NCI-H2081 treated with DMSO at 0.1 percent for 48 hours (cell line): ENCODE measurements around the gene KCNH6.

Experiments
- DNase-seq: peaks from one replicate; lab custom pipeline; 2025; lab: John Stamatoyannopoulos, UW

KCNH6 gene, protein sequence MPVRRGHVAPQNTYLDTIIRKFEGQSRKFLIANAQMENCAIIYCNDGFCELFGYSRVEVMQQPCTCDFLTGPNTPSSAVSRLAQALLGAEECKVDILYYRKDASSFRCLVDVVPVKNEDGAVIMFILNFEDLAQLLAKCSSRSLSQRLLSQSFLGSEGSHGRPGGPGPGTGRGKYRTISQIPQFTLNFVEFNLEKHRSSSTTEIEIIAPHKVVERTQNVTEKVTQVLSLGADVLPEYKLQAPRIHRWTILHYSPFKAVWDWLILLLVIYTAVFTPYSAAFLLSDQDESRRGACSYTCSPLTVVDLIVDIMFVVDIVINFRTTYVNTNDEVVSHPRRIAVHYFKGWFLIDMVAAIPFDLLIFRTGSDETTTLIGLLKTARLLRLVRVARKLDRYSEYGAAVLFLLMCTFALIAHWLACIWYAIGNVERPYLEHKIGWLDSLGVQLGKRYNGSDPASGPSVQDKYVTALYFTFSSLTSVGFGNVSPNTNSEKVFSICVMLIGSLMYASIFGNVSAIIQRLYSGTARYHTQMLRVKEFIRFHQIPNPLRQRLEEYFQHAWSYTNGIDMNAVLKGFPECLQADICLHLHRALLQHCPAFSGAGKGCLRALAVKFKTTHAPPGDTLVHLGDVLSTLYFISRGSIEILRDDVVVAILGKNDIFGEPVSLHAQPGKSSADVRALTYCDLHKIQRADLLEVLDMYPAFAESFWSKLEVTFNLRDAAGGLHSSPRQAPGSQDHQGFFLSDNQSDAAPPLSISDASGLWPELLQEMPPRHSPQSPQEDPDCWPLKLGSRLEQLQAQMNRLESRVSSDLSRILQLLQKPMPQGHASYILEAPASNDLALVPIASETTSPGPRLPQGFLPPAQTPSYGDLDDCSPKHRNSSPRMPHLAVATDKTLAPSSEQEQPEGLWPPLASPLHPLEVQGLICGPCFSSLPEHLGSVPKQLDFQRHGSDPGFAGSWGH

GRCh38 chr17:63523253-63523855 lies at the start of gene KCNH6:
TSS of gene KCNH6 (plus strand) at chr17:63523358. CDS start at chr17:63523414, 56 bp downstream.
- DNase-seq = no peak

DNA sequence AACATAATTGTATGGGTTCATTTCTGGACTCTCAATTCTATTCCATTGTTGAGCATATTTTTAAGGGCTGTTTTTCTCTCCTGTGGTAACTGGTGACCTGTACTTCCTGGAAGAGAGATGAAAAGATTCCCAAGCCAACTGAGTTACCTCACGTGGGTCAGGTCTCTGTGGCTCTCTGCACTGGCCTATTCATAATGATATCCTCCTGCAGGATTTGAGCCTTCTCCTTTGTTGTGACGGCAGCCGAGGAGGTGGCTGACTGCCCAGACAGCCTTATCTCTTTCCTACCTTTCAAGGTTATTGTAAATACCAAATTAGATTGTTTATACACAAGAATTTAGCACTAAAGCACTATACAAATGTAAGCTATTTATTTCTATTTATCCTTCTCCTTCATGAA lies 49.0 kb upstream of the KCNH6 start:
- DNase-seq = no peak

DNA sequence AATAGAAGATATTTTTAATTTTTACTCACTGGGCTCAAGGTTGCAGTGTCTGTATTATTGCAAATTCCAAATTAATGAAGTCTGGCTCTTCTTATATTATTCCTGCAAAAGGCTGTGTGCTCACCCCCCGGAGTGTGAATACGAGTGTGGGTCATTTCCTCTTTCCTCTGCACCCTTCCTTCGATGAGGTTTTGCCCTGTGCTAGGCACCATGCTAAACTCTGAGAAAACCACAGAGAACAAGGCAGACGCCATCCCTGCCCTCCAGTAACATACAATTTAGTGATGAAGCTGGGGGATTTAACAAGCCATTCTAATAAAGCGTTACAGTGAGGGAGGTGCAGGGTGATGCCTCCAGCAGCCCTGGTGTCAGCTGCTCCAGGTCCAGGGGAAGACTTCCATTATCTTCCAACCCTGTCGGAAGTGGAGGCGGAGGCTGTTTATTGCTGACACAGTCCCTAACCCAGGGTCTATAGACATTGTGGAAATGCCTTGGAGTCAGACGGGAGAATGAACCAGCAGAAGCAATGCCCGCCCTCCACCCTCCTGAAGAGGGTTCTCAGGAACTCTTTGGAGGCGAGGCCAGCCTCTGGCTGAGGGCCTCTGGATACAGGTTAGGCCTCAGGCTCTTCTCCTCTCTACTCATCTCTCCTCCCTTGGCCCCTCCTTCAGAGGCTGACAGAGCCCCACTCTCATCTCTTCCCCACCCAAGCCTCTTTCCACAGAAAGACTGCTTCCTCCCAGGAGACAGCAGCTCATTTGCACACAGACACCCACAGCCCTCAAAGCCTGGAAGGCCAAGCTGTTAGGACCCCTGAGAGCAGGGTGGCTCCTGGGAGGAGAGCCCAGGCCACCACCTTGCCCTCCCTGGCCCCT lies 48.3 kb upstream of the KCNH6 start:
- no peak for DNase-seq

DNA sequence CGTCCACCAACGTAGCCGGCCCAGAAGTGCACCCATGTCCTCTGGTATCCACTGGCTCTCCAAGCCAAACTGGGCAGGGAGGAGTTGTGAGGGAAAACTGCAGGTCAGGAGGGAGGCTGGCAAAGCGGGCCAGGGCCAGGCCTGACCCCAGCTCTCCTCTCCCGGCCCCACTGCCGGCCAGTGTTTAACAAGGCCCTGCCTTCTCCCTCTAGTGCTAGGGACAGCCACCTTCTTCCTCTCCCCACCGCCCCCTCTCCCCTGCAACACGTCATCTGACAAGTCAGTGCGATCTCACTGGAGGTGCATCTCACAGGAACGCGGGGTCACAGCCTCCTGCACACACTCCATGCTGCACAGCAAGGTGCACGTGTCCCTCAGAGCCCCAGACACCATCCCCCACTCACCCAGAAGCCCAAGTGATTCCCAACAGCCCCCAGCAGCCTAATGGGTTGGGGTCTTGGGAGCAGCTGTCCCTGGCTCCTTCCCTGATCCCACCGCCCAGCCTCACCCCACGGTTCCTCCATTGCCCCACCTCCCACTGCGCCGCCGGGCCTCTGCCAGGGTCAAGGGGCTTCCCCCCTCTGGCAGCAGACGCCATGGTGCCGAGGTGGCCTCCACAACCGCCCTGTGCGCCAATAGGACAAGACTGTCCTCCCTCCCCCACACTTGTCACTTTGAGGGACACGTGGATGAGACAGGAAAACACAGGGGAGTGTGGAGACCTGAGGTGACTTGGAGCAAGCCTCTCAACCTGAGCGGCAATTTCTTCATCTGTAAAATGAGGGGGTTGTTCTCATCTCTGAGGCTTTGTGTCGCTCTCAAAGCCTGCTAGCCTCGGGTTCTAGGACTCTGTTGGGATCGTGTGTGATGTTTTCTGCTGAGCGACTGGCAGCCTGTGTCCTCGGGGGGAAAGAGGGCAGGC lies 47.4 kb upstream of the KCNH6 start:
- DNase-seq = no peak

- no peak for DNase-seq
Measured at GRCh38 chr17:63476459-63476853, 46.7 kb upstream of the KCNH6 start.

GRCh38 chr17:63476854-63477479 lies 46.2 kb upstream of the KCNH6 start, which contains the start of gene ACE:
TSS of gene ACE (plus strand) at chr17:63477061. CDS start at chr17:63477095, 34 bp downstream.
- DNase-seq = no peak

- no peak for DNase-seq
Measured at GRCh38 chr17:63477480-63478440, 45.4 kb upstream of the KCNH6 start.

DNA sequence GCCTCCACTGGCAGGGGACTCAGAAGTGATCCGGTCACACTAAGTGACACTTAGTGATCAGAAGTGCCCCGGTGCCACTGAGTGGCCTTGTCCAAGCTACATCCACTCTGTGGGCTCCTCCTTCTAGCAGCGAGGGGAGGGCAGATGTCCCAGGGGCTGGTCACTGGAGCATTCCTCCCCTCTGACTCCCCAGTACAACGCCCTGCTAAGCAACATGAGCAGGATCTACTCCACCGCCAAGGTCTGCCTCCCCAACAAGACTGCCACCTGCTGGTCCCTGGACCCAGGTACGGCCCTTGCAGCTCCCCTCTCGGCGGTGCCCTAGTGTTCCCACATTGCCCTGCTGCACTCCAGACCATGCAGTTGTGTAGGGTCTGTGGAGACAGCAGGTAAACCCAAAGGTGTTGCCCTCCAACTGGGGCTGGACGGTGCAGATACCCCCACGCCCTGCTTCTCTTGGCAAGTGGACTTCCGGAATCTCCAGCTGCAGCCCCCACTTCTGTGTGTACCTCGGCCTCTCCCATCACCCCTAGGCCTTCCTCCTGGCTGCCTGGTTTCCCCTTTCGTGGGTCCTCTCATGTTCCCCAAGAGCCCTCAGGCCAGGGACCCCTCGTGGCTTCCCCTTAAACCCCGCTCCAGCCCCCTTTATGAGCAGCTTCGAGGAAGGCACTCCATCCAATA lies 44.2 kb upstream of the KCNH6 start:
- DNase-seq = no peak

DNA sequence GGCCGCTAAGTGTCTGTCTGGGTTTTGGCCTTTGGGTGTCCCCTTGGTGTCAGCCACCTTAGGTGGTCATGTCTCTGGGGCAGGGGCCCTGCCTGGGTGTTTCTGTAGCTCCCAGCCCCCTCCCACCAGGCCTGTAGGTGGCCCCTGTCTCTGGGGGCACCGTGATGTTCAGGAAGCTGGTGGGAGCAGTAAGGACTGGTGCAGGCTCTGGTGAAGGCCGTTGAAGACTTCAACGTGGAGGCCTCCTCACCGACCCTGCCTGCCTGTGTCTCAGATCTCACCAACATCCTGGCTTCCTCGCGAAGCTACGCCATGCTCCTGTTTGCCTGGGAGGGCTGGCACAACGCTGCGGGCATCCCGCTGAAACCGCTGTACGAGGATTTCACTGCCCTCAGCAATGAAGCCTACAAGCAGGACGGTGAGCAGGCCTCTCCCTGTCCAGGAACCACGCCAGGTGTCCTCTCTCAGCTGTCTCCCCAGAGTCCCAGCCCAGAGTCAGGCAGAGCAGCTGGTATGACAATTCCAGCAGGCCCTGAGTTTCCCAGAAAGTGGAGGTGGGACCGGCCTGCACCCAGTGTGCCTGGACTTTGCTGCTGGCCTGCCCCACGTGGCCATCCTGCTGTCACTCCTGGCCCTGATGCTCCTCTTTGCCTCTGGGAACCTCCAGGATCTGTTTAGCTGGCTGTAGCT lies 43.5 kb upstream of the KCNH6 start:
- DNase-seq = no peak

GRCh38 chr17:63480192-63480784 lies 42.9 kb upstream of the KCNH6 start:
- no peak for DNase-seq

DNA sequence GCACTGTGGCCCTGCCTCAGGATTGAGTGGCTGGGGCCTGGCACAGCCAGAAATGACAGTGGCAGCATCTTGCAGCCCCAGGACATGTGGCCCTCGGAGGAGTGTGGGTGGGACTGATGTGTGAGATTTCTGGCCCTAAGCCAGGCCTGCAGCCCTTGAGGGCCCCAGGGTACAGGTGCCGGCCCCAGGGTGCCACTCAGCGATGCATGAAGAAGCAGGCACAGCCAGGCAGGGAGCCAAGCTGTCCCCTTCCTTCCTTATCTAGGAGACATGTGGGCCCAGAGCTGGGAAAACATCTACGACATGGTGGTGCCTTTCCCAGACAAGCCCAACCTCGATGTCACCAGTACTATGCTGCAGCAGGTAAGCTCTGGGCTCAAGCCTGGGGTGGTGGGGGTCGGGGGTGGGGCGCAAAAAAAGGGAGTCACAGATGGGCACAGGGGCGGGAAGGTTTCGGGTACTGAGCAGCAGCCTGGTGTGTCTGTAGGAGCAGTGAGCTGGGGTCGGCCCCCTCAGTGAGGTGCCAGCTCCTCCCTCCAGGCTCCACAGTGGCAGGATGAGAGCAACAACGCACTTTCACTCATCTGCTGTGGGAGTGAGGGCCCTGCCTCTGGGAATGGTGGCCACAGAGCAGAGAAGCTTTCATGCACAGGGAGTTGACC lies 42.2 kb upstream of the KCNH6 start:
- peak; percentile 76 for DNase-seq

GRCh38 chr17:63481488-63481870 lies 41.7 kb upstream of the KCNH6 start:
- no peak for DNase-seq

DNA sequence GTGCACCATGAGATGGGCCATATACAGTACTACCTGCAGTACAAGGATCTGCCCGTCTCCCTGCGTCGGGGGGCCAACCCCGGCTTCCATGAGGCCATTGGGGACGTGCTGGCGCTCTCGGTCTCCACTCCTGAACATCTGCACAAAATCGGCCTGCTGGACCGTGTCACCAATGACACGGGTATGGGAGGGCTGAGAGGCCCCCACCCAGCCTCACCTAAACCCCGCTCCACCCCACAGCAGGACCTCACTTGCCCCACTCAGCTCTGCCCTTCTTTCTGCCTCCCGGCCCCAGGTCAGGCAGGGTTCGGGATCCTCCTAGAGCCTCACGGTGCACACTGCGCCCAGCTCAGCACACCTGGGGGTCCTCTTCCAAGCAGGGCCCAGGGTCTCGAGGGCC lies 40.6 kb upstream of the KCNH6 start:
- DNase-seq = no peak

DNA sequence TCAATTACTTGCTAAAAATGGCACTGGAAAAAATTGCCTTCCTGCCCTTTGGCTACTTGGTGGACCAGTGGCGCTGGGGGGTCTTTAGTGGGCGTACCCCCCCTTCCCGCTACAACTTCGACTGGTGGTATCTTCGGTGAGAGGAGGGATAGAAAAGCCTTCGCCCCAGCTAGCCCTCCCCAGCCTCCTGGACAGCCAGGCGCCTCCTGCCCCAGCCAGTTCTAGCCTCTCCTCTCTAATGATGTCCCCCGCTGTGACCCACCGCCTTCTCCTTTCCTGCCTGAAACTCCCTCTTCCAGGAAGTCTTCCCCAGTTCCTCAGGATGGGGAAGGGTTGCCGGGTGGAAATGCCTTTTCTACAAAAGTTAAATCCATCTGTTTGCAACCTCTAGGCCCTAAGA lies 40.1 kb upstream of the KCNH6 start:
- DNase-seq = no peak

DNA sequence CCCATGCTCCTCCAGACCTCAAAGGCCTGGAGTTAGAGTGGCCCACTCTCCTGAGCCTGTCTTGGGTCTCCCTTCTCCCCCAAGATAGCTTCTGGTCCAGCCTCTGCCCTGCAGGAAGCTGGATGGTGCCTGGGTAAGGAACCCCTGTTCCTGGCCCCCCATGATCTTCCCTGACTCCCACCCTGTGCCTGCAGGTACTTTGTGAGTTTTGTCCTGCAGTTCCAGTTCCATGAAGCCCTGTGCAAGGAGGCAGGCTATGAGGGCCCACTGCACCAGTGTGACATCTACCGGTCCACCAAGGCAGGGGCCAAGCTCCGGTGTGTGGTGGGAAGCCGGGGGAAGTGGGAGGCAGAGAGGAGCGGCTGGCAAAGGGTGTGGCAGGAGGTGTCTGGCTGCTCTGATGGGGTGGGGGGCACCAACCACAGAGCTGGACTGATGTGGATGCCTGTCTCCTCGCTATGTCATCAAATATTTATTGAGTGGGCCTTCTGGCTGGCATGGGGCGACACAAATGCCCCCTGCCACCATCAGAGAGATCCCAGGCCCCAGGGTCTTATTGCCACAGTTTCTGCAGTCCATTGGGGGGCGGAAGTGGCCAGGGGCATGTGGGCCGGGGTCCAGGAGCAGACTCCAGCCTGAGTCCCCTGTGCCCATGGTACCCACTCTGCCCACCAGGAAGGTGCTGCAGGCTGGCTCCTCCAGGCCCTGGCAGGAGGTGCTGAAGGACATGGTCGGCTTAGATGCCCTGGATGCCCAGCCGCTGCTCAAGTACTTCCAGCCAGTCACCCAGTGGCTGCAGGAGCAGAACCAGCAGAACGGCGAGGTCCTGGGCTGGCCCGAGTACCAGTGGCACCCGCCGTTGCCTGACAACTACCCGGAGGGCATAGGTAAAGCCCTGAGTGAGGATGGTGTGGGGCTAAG lies 39.2 kb upstream of the KCNH6 start:
- DNase-seq = no peak
